ENCODE data around the gene MRPL37.
"Not testable (repeated sequence)": the region's sequence is repeated elsewhere in the genome, so short reads cannot be mapped to it uniquely, and the experiment has no call there.

MRPL37 gene

GRCh38 chr1:54172614-54173599 is 27.1 kb upstream of the MRPL37 start:
- peak; percentile 5 for DNase-seq (ENCODE audit: low spot score)

DNA sequence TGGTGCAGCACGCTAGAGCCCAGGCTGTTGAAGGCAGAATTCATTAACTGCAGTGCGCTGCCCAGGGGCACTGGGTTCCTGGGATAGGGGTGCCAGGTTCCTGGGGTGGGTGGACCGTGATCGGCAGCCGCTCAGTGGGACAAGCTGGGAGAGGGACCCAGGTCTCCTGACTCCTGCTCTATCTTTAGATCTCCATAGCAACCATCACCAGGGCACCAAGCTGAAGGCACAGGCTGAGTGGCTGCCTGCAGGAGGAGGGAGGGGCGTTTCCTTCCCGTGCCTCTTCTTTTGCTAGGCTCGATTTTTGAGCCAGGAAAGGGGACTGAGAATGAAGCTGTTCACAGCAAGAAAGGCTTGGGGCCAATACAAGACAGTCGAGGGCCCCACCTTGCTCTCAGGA is 26.3 kb upstream of the MRPL37 start:
- DNase-seq (ENCODE audit: low spot score): peak; percentile 35

- DNase-seq (ENCODE audit: low spot score): no peak
These were observed 25.9 kb upstream of the MRPL37 start for GRCh38 chr1:54174106-54174505.

GRCh38 chr1:54176621-54177327 is 23.2 kb upstream of the MRPL37 start:
- no peak for DNase-seq (ENCODE audit: low spot score)

- DNase-seq (ENCODE audit: low spot score): no peak
These were observed 22.2 kb upstream of the MRPL37 start for GRCh38 chr1:54177726-54178125.

DNA sequence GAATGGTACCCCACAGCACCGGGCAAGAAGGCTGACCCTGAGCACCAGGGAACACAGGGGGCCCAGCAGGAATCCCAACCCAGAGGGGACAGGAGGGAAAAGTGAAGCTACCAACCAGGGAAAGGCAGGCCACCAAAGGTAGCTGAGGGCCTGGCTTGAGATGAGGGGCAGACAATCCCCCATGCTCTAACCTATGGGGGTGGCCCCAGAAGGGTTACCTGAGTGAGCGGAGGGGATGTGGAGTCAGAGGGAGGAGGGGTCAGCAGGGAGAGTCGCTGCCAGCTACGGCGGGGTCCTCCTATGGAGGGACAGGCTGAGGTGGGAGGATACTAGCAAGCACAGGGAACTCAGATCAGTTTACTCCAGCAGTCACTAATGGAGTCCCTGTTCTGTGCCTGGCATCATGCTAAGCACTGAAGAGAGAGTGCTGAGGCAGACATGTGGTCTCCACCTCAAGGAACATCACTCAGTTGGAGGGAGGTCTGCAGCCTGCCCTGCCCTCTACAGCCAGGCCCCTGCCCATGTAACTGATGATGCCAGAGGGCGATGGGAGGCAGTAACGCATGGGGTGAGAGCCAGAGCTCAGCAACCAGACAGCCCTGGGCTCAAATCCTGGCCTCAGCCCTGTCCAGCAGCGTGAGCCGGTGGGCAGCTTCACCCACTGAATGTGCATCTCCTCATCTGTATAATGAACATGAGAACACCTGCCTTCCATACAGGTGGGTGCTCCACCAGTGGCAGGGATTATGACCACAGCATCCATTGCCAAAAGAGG is 21.5 kb upstream of the MRPL37 start:
- no peak for DNase-seq (ENCODE audit: low spot score)

GRCh38 chr1:54180701-54181360 is 19.1 kb upstream of the MRPL37 start:
- no peak for DNase-seq (ENCODE audit: low spot score)

GRCh38 chr1:54186056-54186455 is 13.9 kb upstream of the MRPL37 start:
- no peak for DNase-seq (ENCODE audit: low spot score)

DNA sequence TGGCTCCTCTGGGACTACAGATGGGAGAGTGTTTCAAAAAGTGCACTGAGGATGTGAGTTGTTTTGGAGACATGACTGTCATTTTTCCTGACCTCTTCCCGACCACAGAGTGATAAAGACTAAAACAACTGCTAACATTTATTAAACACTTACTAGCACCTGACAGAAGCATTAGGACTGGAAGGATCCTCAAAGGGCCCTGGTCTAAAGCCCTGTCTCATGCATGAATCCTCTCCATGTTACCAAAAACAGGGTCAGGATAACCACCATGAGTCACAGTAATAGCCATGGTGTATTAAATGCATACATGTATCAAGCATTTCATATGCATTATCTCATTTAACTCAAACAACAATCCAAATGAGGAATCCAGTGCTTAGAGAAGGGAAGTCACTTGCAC is 11.7 kb upstream of the MRPL37 start:
- DNase-seq (ENCODE audit: low spot score): no peak

- DNase-seq (ENCODE audit: low spot score): no peak
These were observed 9.4 kb upstream of the MRPL37 start for GRCh38 chr1:54190526-54190925.

DNA sequence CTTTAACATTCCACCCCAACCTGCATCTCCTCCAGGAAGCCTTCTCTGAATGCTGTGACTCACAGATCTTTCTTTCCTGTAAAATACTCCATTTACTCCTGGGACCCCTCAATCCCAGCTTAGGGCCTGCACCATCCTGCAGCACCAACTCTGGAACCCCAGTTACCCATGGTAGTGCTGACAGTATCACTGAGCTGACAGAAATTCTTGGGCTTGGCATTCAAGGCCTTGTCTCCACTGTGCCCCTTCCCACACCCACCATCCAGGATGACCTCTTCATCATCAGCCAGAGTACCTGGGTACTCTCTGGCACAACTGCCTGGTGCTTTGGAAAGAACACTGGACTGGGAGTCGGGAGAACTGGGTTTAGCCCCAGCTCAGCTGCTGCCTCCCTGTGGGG is 8.4 kb upstream of the MRPL37 start:
- no peak for DNase-seq (ENCODE audit: low spot score)

DNA sequence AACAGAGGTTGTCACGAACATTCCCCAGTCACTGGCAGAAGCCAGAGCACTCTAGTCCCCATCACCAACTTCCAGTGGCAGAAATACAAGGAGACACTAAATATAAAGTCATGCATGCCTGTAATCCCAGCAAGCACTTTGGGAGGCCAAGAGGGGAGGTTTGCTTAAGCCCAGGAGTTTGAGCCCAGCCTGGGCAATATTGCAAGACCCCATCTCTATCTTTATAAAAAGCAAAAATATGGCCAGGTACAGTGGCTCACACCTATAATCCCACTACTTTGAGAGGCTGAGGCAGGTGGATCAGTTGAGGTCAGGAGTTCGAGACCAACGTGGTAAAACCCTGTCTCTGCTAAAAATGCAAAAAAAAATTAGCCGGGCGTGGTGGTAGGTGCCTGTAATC is 6.5 kb upstream of the MRPL37 start:
- no peak for DNase-seq (ENCODE audit: low spot score)

DNA sequence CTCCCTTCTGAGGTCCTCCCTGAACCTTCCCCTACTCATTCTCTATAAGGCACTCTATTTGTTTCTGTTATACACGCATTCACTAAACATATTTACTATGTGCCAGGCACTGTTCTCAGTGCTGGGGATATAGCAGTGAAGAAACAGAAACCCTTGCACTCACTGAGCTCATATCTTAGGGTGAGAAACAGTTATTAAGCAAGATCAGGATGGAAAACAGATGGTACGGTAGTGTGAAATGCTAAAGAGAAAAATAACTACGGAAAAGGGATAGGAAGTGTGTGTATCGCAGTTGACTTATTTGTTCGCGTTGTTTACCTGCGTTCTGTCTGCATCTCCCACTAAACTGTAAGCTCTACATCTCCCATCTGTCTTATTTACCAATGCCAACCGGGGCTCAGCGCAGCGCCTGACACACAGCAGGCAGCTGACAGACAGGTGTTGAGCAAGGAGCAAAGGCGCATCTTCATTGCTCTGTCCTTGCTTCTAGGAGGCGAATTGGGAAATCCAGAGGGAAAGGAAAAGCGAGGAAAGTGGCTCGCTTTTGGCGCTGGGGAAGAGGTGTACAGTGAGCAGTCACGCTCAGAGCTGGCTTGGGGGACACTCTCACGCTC is 709 bp upstream of the MRPL37 start:
- no peak for DNase-seq (ENCODE audit: low spot score)

GRCh38 chr1:54200519-54200997 is 591 bp downstream of the MRPL37 start:
- no peak for DNase-seq (ENCODE audit: low spot score)

GRCh38 chr1:54204199-54204598 is 4.2 kb downstream of the MRPL37 start:
- DNase-seq (ENCODE audit: low spot score): no peak

DNA sequence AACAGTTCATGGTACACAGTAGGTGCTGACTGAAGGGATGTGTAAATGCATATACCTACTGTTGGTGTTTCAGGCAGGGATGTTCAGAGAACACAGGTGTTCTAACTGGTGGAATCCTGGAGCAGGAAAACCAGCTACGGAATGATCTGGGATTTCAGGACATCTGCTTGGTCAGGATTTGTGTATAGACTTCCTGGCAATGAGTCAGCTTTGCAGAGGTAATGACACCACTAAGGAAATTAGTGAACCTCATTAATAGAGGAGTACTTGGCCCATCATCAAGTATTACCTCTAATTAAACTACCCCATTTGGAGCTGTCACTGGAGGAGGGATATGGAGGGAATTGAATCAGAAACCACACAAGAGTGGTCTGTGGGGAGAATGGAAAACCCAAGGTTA is 7.3 kb downstream of the MRPL37 start:
- DNase-seq (ENCODE audit: low spot score): no peak

GRCh38 chr1:54207896-54208295 is 7.9 kb downstream of the MRPL37 start:
- DNase-seq (ENCODE audit: low spot score): not testable (repeated sequence)

DNA sequence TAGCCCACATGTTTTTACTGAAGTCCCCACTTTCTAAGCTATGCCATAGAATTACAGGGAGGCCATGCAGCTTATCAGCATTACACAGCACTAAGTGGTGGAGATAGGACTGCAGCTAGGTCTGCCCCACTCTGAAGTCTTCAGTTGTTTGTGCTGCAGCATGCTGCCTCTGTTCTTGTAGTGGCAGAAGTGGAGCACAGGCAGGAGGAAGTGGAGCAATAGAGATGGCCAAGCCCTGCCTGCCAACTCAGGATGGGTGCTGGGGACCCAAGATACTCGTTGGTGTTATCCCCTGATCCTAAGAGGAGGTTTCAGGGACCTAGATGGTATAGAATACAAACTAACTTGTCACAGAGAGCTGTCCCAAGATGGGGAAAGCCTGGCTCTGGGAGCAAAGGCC is 12.9 kb downstream of the MRPL37 start:
- no peak for DNase-seq (ENCODE audit: low spot score)

GRCh38 chr1:54215523-54215922 is 15.6 kb downstream of the MRPL37 start:
- no peak for DNase-seq (ENCODE audit: low spot score)

DNA sequence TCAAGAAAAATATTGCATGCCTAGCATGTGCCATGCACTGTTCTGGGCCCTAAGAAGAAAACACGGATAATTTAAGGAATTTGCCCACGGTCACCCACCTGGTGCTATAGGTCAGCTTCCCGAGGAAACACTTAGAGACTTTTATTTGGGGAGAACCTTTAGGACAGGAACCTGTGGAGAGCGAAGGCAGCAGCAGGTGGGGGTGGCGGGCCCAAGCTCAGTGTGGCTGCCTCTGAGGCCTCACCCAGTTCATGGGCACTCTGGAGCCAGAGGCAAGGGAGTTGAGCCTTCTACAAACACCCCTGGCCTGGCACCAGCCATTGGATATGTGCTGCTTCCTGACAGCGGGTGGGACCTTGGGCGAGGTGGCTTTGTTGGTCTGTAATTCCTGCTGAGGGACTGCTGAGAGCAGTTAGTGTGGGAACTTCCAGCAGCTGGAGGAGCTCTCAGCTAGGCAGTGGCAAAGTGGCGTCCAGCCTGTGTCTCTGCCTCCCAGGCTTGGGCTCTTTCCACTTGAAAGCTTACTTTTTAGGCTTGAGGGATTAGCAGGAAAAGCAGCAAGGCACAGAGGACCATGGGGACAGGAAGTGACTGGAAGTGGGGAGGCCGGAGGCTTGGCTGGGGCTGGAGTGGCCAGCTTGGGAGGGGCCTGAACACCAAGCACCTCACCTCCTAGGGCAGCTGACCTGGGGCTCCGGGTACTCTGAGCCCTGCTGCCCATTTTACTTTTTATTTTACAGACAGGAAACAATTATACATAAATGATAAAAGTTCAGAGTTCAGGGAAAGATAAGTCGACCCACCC is 19.1 kb downstream of the MRPL37 start:
- no peak for DNase-seq (ENCODE audit: low spot score)

DNA sequence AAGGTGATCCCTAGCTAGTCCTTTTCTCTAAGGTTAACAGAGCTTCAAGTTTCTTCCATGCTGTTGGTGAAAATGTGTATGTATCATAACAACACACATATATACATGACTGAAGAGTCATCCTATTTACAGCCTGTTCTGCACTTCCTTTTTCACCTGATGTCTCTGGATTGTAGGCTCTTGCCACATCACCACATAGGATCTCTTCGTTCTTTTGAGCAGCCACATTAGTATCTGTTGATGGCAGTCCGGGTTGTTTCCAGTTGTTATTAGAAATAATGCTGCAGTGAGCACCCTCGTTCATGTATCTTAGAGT is 19.7 kb downstream of the MRPL37 start:
- no peak for DNase-seq (ENCODE audit: low spot score)
